GM21576 (cell line): ENCODE results near the gene SRPK2.

Experiments used
- ATAC-seq: cut with Tn5 transposase; IDR thresholded peaks from one replicate; pipeline ENCODE4 v1.9.1; 2021; ENCODE audit warnings: mild to moderate bottlenecking, moderate library complexity; ENCODE audit not compliant: unreplicated experiment

SRPK2 gene

DNA sequence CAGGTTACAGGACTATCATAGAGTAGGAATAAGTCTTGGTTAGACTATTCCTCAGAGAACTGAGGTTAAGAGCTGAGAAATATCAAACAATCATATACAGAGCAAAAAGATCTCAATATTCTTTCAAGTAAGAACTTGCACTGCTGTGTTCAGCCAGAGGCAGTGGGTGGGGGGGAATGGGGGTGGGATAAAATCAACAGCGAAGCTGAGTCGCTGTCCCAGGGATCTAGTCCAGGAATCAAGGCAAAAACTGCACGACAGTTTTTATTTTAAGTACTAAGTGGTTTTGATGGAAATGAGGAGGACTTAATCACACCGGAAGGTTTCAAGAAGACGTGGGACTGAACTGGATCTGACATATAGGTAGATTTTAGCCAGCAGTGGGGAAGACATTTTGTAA is 159.1 kb downstream of the SRPK2 start:
- no peak for ATAC-seq

DNA sequence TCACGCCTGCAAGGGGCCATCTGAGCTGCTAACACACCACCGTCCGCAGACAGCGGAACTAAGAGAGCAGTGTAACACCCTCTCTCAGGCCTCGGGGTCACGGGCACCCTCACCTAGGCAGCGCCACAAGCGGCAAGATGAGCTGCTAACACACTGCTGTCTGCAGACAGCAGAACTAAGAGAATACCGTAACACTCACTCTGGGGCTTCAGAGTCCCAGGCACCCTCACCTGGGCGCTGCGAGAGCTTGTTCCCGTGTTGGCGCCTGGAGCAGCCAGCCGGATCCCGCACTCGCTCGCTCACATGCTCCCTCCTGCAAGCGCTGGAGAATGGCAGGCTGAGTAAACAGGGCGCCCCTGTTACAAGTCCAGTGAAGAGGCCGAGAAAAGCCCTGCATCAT is 160.2 kb downstream of the SRPK2 start:
- no peak for ATAC-seq

DNA sequence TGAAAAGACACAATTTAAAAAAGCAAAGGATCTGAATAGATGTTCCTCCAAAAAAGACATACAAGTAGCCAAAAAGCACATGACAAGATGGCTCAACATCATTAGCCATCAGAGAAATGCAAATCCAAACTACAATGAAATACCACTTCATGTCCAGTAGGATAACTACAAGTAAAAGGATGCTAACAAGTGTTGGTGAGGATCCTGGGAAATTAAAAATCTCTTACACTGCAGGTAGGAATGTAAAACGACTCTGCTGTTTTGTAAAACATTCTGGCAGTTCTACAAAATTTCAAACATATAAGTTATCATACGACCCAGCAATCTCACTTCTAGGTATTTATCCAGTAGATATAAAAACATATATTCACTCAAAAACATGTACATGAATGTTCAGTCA is 161.3 kb downstream of the SRPK2 start:
- ATAC-seq = no peak

DNA sequence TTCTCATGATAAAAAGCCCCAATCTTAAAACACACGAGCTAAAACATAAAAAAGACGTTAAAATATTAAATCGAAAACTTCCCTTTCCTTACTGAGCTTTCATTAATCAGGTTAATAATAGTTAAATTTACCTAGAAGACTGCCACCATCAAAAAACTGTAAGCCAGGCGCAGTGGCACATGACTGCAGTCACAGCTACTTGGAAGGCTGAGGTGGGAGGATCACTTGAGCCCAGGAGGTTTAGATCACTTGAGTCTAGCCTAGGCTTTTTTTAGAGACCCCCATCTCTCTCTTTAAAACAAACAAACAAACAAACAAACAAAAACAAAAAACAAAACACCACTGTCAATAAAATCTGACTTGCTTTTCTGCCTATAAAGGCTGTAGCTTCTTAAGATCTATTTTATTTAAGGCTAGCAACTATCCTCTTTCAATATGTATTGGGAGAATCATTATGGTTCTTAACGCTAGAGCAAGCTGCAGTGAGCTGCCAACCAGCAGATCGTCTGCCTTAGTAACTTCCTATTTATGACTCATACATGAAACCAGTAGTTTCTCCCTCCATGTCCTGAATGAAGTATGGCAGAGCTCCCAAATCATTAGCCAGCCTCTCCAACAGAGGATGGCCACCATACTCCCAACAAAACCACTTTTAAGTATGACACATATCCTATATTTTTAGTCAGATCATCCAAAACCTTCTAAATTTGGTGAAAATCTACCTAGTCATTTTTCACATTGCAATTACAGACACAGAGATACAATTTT is 163.7 kb downstream of the SRPK2 start:
- peak; percentile 92 for ATAC-seq

DNA sequence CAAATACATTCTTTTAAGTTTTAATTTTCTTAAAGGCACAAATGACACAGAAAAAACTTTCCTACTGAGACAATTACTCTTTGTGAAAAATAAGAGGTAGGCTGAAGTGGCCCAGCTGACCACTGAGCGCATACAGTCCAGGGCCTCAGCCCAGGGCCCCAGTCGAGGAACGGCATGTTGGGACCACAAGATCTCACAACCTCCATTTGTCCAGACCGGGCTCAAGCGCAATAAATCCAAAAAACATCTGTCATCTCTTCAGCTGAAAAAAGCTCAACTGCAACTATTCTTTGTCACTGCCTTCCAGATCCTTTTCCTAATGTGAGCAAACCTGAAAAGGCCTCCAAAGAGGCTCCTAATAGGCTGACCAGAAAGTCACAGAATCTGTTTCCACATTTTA is 165.8 kb downstream of the SRPK2 start:
- no peak for ATAC-seq

DNA sequence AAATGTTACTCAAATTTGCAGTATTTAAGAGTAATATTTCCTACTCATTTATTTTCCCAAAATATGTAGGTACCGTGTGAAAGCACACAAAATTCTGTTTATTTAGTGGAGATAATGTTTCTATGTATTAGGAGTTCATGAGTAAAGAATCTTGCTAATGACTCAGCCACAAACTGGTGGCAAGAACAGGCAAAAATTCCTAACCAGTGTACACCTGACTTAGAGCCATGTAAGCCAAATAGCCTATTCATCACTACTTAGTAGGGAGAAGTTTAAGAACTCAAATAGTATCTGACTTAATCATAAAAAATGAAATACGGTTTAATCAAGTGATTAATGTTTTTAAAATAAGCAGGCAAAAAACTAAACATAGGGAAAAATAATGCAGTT is 169.0 kb downstream of the SRPK2 start:
- no peak for ATAC-seq

DNA sequence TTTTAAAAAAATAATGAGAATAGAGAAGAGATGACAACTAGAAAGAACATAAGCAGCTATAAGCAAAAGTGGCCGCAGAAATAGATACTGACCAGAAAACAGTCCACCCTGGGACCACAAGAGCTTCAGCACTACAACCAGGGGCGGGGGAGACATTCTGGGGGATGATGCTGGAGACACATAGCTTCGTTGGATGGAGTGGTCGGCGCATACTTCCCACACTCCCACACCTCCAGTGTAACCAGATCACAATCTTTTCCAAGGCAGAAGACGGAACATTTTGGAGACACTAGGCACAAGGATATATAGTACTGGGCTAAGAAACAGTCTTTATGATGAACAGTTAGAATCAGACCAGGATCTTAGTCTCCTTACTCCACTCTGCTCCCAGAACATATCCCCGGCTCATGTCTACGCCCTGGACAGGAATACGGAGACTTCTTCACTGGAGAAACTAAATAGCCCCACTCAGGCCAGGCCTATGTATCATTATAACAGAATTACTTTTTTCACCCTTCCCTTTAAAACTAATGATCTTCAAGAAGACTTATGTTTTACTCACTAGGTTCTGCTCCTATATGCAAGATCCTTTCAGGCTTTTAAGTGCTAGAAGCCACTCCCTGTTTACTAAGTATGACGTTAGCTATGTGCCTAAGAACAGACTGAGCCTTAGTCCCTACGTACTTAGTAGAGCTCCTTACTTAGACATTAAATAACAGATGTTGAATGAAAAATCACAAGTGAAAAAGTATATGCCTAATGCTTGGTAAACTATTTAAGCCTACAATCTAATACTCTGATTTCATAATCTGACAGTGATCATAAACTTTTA is 169.6 kb downstream of the SRPK2 start:
- ATAC-seq = no peak

DNA sequence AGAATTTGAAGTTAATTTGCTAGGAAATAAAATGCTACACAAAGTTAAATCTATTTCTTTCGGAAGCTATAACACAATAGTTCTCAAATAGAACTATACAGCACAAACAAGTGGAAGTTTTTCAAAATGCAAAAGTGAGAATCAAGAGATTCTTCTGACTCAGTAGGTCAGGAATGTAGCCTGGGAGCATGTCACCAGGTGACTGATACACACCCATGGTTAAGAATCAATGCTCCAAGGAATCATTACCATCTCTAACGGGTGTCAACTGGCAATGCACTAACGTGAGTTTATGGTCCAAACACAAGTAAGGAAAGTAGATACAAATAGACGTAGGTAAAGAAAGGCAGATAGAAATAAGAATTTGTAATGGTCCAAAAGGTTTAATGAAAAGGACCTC is 170.5 kb downstream of the SRPK2 start:
- no peak for ATAC-seq

DNA sequence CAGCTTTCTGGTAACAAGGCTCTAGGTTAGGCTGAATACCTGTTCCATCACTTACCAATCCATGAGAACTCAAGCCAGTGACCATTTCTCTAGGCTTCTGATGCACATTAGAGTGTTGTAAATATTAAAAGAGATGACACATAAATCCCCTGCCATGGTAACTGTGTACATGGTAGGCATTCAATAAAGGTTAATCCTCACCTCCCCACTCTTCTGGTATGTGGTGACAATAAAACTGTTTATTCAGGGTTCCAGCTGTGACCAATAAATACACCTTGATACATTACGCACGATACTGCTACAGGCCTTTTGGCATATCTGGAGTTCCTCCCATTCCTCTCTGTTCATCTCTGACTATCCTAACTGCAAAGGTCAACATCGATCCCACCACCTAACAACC is 171.9 kb downstream of the SRPK2 start:
- no peak for ATAC-seq

DNA sequence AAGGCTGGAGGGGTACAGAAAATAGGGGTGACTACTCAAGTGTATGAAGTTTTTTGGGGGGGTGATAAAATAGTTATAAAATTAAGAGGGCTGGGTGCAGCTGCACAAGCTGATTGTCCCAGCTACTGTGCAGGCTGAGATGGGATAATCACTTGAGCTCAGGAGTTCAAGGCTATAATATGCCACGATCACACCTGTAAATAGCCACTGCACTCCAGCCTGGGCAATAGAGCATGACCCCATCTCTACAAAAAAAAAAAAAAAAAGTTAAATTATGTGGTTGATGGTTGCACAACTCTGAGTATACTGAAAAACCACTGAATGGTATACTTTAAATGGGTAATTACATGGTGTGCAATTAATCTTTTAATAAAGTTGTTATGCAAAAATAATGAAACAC is 172.9 kb downstream of the SRPK2 start:
- no peak for ATAC-seq

DNA sequence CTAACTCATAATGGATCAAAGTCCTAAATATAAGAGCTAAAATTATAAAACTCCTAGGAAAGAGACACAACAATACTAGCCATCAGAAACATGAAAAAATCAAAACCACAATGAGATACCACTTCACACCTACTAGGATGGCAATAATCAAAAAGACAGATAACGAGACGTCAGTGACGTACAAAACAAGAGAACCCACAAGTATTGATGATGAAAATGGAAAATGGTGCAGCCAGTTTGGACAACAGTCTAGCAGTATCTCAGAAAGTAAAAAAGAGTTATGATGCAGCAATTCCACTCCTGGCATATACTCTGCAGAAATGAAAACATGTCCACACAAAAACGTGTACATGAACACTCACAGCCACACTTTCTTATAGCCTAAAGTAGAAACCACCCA is 173.5 kb downstream of the SRPK2 start:
- ATAC-seq = no peak

DNA sequence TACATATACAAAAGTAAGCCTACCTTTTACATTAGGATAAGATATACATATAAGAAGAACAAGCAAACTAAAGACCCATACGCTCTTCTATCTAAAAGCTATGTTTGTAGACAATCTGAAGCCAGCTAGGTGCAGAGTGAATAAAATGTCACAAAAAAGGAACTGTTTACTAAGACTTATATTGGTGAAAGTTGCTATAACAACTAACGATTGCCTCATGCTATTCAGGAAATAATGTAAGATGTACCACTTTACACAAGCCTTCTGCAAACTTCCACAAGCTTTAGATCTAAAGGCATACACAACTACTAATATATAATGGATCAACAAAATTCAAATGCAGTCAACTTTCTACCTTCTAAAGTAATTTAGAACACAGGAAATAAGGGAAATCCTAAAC is 175.1 kb downstream of the SRPK2 start:
- no peak for ATAC-seq

DNA sequence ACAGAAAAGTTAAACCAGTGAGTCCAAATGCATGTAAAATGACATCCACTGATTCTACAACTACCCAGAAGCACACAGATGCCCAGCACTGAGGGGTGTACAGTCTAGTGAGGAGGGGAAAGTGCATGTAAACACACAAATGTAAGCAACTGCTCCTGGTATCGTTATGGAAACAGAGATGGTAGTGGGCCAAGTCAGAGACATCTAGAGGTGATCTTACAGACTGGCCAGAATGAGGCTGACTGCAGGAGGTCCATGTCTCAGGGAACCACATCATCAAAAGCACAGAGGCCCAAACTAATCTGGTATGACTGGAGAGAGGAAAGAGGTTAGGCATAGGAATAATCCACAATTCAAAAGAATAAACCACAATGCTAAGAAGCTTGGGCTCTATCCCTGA is 176.5 kb downstream of the SRPK2 start:
- ATAC-seq = no peak

DNA sequence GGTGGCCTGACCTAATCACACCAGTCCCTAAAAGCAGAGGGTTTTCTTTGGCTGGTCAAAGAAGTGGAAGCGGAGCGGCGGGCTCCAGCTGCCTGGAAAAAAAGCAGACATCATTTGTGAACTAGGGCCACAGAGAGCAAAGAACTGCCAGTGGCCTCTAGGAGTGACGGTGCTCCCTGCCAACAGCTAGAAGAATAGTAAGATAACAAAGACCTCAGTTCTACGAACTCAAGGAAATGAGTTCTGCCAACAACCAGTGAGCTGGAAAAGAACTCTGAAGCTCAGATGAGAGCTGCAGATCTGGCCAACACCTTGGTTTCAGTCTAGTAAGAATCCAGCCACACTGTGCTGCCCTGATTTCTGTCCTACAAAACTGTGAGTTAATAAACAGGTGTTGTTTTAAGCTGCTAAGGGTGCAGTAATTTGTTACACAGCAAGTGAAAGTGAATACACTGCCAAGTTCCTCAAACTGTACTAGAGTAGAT is 178.0 kb downstream of the SRPK2 start:
- ATAC-seq = peak; percentile 86

DNA sequence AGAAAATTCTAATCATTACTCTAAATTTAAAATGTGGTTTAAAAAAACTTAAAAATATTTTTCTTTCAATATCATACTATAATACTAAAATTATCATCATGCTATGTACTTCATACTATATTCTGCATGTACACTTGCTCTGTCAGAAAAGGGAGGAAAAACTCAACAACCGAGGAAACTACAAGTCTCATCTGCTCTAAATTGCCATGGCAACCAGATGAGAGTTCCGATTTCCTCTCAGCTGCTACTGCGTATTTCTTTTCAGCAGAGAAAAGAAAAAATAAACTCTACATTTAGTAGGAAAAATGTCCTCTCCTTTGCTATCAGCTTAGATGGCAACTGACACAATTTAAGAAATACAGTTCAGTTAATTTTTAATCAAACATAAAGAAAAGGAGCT is 178.9 kb downstream of the SRPK2 start:
- ATAC-seq = no peak

DNA sequence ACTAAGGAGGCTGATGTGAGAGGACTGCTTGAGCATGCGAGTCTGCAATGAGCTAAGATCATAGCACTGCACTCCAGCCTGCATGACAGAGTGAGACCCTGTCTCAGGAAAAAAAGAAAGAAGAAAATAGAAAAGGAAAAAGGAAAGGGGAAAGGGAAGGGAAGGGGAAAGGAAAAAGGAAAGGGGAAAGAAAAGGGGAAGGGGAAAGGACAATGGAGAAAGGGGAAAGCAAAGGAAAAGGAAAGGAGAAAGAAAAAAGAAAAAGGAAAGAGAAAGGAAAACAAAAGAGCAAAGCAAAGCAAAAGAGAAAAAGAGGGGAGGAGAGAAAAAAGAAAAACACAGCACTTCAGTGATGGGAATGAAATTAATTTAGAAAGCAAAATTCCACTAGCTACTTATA is 179.3 kb downstream of the SRPK2 start:
- no peak for ATAC-seq

DNA sequence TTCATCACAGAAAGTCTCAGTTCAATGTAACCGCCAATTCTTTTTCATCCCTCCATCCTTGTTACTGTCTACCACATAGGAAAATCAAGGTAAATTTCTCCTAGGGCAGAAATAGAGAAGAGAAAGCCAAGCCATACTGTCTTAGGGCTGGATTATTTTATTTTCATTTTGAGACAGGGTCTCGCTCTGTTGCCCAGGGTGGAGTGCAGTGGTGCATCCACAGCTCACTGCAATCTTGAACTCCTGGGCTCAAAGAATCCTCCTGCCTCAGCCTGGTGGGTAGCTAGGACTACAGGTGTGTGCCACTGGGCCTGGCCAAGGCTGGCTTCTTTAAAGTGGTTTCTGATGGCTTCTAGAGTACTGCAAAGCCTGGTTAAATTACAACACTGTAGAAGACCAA is 181.7 kb downstream of the SRPK2 start:
- no peak for ATAC-seq

DNA sequence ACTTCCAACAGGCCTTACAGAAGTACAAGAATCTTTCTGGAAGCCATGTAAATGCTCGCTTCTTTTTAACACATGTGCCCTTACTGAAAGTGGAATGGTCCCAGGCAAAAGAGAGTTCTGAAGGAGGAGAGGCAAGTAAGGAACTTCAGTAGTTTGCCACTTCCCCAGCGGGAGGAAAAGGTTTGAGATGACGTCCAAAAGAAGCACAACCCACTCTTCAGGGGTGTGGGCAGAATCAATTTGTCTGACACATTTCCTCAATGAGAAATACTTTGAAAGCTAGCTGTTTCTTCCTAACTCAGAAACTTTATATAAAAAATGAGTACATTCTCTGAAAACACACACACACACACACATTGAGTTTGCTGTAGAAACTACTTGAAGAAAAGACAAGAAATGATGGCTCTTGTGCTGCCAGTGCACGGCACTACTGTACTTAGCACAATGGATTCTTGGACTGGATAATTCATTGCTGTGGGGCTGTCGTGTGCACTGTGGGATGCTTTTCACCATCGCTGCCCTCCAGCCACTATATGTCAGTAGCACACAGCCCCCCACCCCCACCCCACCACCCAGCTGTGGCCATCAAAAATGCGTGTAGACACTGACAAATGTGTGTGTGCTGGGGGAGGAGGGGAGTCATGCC is 183.0 kb downstream of the SRPK2 start:
- ATAC-seq = no peak

DNA sequence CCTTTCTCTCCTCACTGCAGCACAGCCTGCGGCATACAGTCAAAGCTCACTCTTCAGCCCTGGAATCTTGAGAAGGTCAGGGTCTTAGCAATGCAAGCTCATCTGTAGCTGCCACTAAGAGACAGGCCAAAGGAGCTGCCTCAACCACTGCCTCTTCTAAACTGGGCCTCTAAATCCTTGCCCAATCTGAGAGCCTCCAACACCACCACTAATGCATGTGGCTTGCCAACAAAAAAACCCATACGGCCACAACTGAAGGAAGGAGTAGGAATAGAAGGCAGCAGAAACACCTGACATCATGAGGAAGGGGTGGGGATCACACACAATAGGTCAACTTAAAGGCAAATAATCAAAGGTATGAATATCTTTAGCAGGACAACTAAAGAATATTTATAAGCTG is 183.8 kb downstream of the SRPK2 start:
- no peak for ATAC-seq

DNA sequence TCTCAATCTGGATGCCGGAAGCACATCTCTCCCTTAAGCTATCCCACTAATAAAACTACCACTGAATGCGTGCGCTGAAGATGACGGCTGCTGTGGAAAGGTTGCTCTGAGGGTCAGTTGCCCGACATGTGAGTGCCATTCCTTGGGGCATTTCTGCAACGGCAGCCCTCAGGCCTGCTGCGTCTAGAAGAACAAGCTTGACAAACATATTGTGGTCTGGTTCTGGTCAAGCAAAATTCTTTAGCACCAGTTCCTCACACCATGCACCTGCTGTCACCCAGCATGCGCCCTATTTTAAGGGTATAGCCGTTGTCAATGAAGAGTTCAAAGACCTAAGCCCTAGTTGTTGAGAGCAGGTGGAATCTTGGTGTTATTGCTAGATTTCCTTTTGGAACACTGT is 184.2 kb downstream of the SRPK2 start:
- ATAC-seq = no peak

DNA sequence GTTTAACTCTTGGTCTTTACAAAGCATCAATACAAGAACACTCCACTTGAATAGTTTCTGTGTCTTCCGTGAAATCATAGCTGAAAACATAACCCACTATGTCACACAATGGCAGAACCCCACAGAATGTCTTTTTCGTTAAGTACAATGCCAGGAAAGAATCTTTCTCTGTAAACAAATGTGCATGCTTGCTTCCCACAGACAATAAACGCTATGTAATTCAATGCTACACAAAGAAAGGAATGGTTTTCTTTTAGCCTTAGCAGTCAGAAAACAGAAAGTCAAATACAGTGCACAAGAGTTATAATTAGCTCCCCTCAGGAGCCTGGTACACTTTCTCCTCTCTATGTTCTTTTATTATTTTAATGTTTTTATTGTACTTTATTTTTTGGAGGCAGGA is 186.1 kb downstream of the SRPK2 start:
- ATAC-seq = no peak

DNA sequence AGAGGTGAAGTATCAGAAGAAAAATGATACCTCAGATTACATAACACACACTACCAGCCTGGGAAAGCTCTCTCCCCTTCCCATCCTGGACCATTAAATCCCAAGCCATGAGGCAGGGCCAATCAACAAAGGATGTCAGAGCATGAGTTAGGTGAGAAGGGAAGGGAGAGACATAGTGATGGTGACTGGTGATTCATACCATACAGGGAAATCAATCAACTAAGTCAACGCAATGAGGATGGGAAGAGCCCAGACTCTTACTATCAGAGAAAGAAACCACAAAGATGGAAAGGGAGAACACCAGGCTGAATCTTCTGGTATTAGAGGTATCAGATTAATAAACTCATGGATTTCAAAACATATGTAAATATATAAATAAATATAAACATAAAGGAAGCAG is 189.3 kb downstream of the SRPK2 start:
- ATAC-seq = no peak
